HCT116 (cell line): ENCODE data around the gene TKFC. TPM values are rescaled to one million over a fixed set of nuclear protein-coding genes. Genes with fewer than 3 reads are reported as not detected.

Source experiments
- ATAC-seq: fragments of 200-7000 bp; cut with Tn5 transposase; 2 replicates; pipeline ENCODE4 v1.9.1; 2020; ENCODE audit warnings: mild to moderate bottlenecking, moderate library complexity
- BruUV-seq: library from RNA; stranded (reverse); fragments of 400-500 nt; replicated peaks from 2 replicates; lab custom pipeline; 2021; lab: Mats Ljungman, UMichigan
- CTCF ChIA-PET: fragments of 300-600 bp; sonication (Branson Sonifier 250); formaldehyde crosslinking; loops from one replicate; lab custom pipeline; 2021; ENCODE audit warnings: antibody characterized with exemption; lab: Charles Lee
- POLR2A ChIA-PET: fragments of 300-600, 350-600 bp; sonication (Branson Sonifier 250); formaldehyde crosslinking; loops from one replicate; lab custom pipeline; 2021; ENCODE audit warnings: antibody characterized with exemption; lab: Charles Lee
- RAD21 ChIA-PET, 2 experiments: fragments of 300-600 bp; sonication (Branson Sonifier 250); formaldehyde crosslinking; loops; one replicate each; lab custom pipeline; 2023; ENCODE audit warnings: low total read pairs in 2 of 2; ENCODE audit not compliant: uncharacterized antibody in 2 of 2, unreplicated experiment in 2 of 2, low non-redundant PET in 1 of 2; lab: Charles Lee
- DNase-seq: peaks from one replicate; pipeline ENCODE4 v3.0.0-alpha.2; 2010; ENCODE audit warnings: low read depth, low spot score
- H2AFZ ChIP-seq: fragments of 200-600 bp; shearing (Covaris generic), sonication (generic); 2 replicates; pipeline ENCODE4 v1.6.1; 2017; ENCODE audit warnings: low read depth, mixed run types, mixed read lengths, antibody characterized with exemption, low read length; ENCODE audit not compliant: poor library complexity, severe bottlenecking
- H3K27ac ChIP-seq: 2 replicates; pipeline ENCODE4 v1.5.1; 2012; ENCODE audit warnings: low read depth, low read length
- H3K27me3 ChIP-seq: fragments of 200-600 bp; sonication (generic); 2 replicates; pipeline ENCODE4 v1.6.1; 2016; ENCODE audit warnings: mixed run types, low read length, mixed read lengths; ENCODE audit not compliant: insufficient read depth
- H3K36me3 ChIP-seq, 2 experiments: fragments of 200-500 bp in 1 of 2; fragments of 200-600 bp in 1 of 2; sonication (Bioruptor generic) in 1 of 2; sonication (generic) in 1 of 2; 2 replicates each; pipeline versions ENCODE4 v1.5.1 to v1.6.1; 2014 to 2016; ENCODE audit warnings: low read length in 2 of 2, inconsistent platforms in 1 of 2, mixed read lengths in 1 of 2, mixed run types in 1 of 2; ENCODE audit not compliant: insufficient read depth in 2 of 2, control insufficient read depth in 1 of 2
- H3K4me1 ChIP-seq, 2 experiments: fragments of 200-600 bp in 1 of 2; sonication (generic) in 1 of 2; 2 replicates each; pipeline versions ENCODE4 v1.5.1 to v1.6.1; 2012 to 2017; ENCODE audit warnings: low read length in 2 of 2, inconsistent platforms in 1 of 2, mild to moderate bottlenecking in 1 of 2, mixed read lengths in 1 of 2, mixed run types in 1 of 2, moderate library complexity in 1 of 2; ENCODE audit not compliant: insufficient read depth in 2 of 2, control insufficient read depth in 1 of 2
- H3K4me2 ChIP-seq: fragments of 200-600 bp; sonication (generic); 2 replicates; pipeline ENCODE4 v1.6.1; 2017; ENCODE audit warnings: mixed run types, low read length, mixed read lengths
- H3K4me3 ChIP-seq, 2 experiments: fragments of 200-600 bp in 1 of 2; sonication (generic) in 1 of 2; replicated peaks in 1 of 2; 2 replicates each; pipeline ENCODE4 v1.5.1; 2011 to 2016; ENCODE audit warnings: low read length in 2 of 2, control low read depth in 1 of 2, low read depth in 1 of 2, mild to moderate bottlenecking in 1 of 2, mixed read lengths in 1 of 2, mixed run types in 1 of 2
- H3K79me2 ChIP-seq: fragments of 200-600 bp; sonication (generic); 2 replicates; pipeline ENCODE4 v1.6.1; 2017; ENCODE audit warnings: mild to moderate bottlenecking, mixed run types, low read length, moderate library complexity, mixed read lengths; ENCODE audit not compliant: insufficient read depth
- H3K9ac ChIP-seq: fragments of 200-600 bp; sonication (generic); 2 replicates; pipeline ENCODE4 v1.6.1; 2016; ENCODE audit warnings: low read length, mixed read lengths
- H3K9me2 ChIP-seq: fragments of 200-600 bp; sonication (generic), shearing (Covaris generic); 2 replicates; pipeline ENCODE4 v1.6.1; 2017; ENCODE audit warnings: mixed run types, mild to moderate bottlenecking, moderate library complexity; ENCODE audit not compliant: insufficient read depth
- H3K9me3 ChIP-seq, 2 experiments: fragments of 200-500 bp in 1 of 2; fragments of 200-600 bp in 1 of 2; sonication (Bioruptor generic) in 1 of 2; sonication (generic) in 1 of 2; 2 replicates each; pipeline ENCODE4 v1.6.1; 2014 to 2017; ENCODE audit warnings: low read length in 2 of 2, mixed read lengths in 2 of 2, inconsistent platforms in 1 of 2, low read depth in 1 of 2, mild to moderate bottlenecking in 1 of 2, mixed run types in 1 of 2, moderate library complexity in 1 of 2; ENCODE audit not compliant: control insufficient read depth in 1 of 2, insufficient read depth in 1 of 2
- H4K20me1 ChIP-seq: fragments of 200-600 bp; sonication (generic), shearing (Covaris generic); 2 replicates; pipeline ENCODE4 v1.6.1; 2017; ENCODE audit warnings: mixed run types, mild to moderate bottlenecking, moderate library complexity; ENCODE audit not compliant: insufficient read depth
- EGR1 ChIP-seq: IDR thresholded peaks from 2 replicates; pipeline ENCODE4 v1.6.1; 2012; ENCODE audit warnings: low read depth
- EZH2phosphoT487 ChIP-seq: fragments of 200-600 bp; IDR thresholded peaks from 2 replicates; pipeline ENCODE4 v1.6.1; 2018; ENCODE audit warnings: antibody characterized with exemption, borderline replicate concordance
- JUND ChIP-seq: IDR thresholded peaks from 2 replicates; pipeline ENCODE4 v1.6.1; 2012
- POLR2AphosphoS5 ChIP-seq: IDR thresholded peaks from 2 replicates; pipeline ENCODE4 v1.6.1; 2011; ENCODE audit warnings: mild to moderate bottlenecking, low read depth, low read length, moderate library complexity
- SP1 ChIP-seq: IDR thresholded peaks from 2 replicates; pipeline ENCODE4 v1.6.1; 2012; ENCODE audit warnings: low read depth
- ZNF274 ChIP-seq: fragments of 200-500 bp; sonication (Bioruptor generic); IDR thresholded peaks from 2 replicates; pipeline ENCODE4 v1.6.1; 2014; ENCODE audit warnings: mild to moderate bottlenecking, low read depth, low read length, inconsistent platforms
- intact Hi-C: fragments of 100-400 bp; cut with micrococcal nuclease; formaldehyde crosslinking; loops from 2 replicates; pipeline ENCODE4 v1.10.0; 2022
- total RNA-seq: library from RNA; stranded (reverse); gene quantifications from one replicate; pipeline ENCODE4 v1.2.1, GENCODE V29; 2021; ENCODE audit not compliant: unreplicated experiment
- TF ChIP-seq, protein P1 (sequence below), 3 experiments: fragments of 200-600 bp in 1 of 3; sonication (generic) in 1 of 3; IDR thresholded peaks in 2 of 3; conservative IDR thresholded peaks in 1 of 3; 2 replicates each; pipeline ENCODE4 v1.5.1; 2012 to 2017; ENCODE audit warnings: low read depth in 2 of 3, low read length in 2 of 3, antibody characterized with exemption in 1 of 3, borderline replicate concordance in 1 of 3, control low read depth in 1 of 3, mild to moderate bottlenecking in 1 of 3, mixed read lengths in 1 of 3, mixed run types in 1 of 3, moderate library complexity in 1 of 3; ENCODE audit not compliant: insufficient read depth in 1 of 3
- TF ChIP-seq, protein P2 (sequence below): IDR thresholded peaks from 2 replicates; pipeline ENCODE4 v1.6.1; 2011; ENCODE audit warnings: mild to moderate bottlenecking, low read length, moderate library complexity; ENCODE audit not compliant: insufficient replicate concordance; ENCODE audit errors: extremely low read depth

Gene TKFC
- total RNA-seq, 1 experiment from 2014 or later: 156 TPM

- TF ChIP-seq, protein P1, sequence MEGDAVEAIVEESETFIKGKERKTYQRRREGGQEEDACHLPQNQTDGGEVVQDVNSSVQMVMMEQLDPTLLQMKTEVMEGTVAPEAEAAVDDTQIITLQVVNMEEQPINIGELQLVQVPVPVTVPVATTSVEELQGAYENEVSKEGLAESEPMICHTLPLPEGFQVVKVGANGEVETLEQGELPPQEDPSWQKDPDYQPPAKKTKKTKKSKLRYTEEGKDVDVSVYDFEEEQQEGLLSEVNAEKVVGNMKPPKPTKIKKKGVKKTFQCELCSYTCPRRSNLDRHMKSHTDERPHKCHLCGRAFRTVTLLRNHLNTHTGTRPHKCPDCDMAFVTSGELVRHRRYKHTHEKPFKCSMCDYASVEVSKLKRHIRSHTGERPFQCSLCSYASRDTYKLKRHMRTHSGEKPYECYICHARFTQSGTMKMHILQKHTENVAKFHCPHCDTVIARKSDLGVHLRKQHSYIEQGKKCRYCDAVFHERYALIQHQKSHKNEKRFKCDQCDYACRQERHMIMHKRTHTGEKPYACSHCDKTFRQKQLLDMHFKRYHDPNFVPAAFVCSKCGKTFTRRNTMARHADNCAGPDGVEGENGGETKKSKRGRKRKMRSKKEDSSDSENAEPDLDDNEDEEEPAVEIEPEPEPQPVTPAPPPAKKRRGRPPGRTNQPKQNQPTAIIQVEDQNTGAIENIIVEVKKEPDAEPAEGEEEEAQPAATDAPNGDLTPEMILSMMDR (IDR thresholded peaks at IDR 0.05 in 2 of 3, conservative IDR thresholded peaks at IDR 0.05 in 1 of 3; ENCODE audit: borderline replicate concordance in 1 of 3, insufficient read depth in 1 of 3, low read depth in 2 of 3, low read length in 2 of 3): no peak
- TF ChIP-seq EGR1 (no peak), SP1 (no peak), EZH2phosphoT487 (no peak), ZNF274 (no peak)
Measured at GRCh38 chr11:61372659-61373420, 39.8 kb downstream of the TKFC start (continued).

GRCh38 chr11:61375761-61376108 is 42.7 kb downstream of the TKFC start:
- Histone ChIP-seq H3K9ac (no peak overlapping the region), H3K9me2 (no peaks in the 10 kb centered on the region), H3K27me3 (no peaks in the 10 kb centered on the region), H4K20me1 (no peaks in the 10 kb centered on the region), H3K27ac (no peak overlapping the region), H3K4me1 (no peaks in the 10 kb centered on the region), H3K79me2 (no peaks in the 10 kb centered on the region), H3K4me2 (no peak overlapping the region), H3K4me3 (no peak overlapping the region), H3K9me3 (no peaks in the 10 kb centered on the region), H2AFZ (no peak overlapping the region), H3K36me3 (0 out of 4 replicates have a peak, but pooled peaks cover 0 to under 1% of the 10 kb centered on the region in 2 experiments)
- POLR2A ChIA-PET: interaction anchor here (0.7 kb wide), 1 partner anchor 268 kb away, joined by 3 read pairs; no protein-coding TSS in a partner anchor
- RAD21 ChIA-PET: no interaction called here
- no peak for DNase-seq
- CTCF ChIA-PET: interaction anchor here (1.8 kb wide), 1 partner anchor 9 kb away, joined by 10 read pairs; no protein-coding TSS in a partner anchor
- BruUV-seq: no TSS peak
- TF ChIP-seq, protein P2, sequence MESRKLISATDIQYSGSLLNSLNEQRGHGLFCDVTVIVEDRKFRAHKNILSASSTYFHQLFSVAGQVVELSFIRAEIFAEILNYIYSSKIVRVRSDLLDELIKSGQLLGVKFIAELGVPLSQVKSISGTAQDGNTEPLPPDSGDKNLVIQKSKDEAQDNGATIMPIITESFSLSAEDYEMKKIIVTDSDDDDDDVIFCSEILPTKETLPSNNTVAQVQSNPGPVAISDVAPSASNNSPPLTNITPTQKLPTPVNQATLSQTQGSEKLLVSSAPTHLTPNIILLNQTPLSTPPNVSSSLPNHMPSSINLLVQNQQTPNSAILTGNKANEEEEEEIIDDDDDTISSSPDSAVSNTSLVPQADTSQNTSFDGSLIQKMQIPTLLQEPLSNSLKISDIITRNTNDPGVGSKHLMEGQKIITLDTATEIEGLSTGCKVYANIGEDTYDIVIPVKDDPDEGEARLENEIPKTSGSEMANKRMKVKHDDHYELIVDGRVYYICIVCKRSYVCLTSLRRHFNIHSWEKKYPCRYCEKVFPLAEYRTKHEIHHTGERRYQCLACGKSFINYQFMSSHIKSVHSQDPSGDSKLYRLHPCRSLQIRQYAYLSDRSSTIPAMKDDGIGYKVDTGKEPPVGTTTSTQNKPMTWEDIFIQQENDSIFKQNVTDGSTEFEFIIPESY: no peak
- TF ChIP-seq POLR2AphosphoS5: no peak
- TF ChIP-seq JUND: no peak
- ATAC-seq: no peak
- intact Hi-C loops: no loop called here
